Aorta (tissue), 5 donors: ENCODE results near the gene FBXW11. TPM values are rescaled to one million over a fixed set of nuclear protein-coding genes. Genes with fewer than 3 reads are reported as not detected.

Source experiments
- ATAC-seq: fragments of 200-7000 bp; cut with Tn5 transposase; one replicate; pipeline ENCODE4 v1.9.1; 2022; ENCODE audit warnings: moderate library complexity; ENCODE audit not compliant: low FRiP score
- DNase-seq, 2 donors: peaks; one replicate each; pipeline ENCODE4 v3.0.0-alpha.2; 2020
- H3K27ac ChIP-seq, 2 donors: one replicate each; pipeline ENCODE4 v1.5.1; 2013; ENCODE audit warnings: low read length in 2 of 2, mild to moderate bottlenecking in 2 of 2, moderate library complexity in 2 of 2, control low read depth in 1 of 2, inconsistent platforms in 1 of 2, low read depth in 1 of 2
- H3K27me3 ChIP-seq, 2 donors: one replicate each; pipeline ENCODE4 v1.6.1; 2013; ENCODE audit warnings: control low read depth in 1 of 2, low read length in 1 of 2, mild to moderate bottlenecking in 1 of 2, moderate library complexity in 1 of 2; ENCODE audit not compliant: insufficient read depth in 2 of 2, control insufficient read depth in 1 of 2
- H3K36me3 ChIP-seq, 2 donors: one replicate each; pipeline ENCODE4 v1.6.1; 2013; ENCODE audit warnings: control low read depth in 1 of 2, low read length in 1 of 2, mild to moderate bottlenecking in 1 of 2; ENCODE audit not compliant: insufficient read depth in 2 of 2, control insufficient read depth in 1 of 2
- H3K4me1 ChIP-seq, 2 donors: one replicate each; pipeline ENCODE4 v1.6.1; 2013; ENCODE audit warnings: low read length in 2 of 2, control low read depth in 1 of 2, mild to moderate bottlenecking in 1 of 2, moderate library complexity in 1 of 2; ENCODE audit not compliant: insufficient read depth in 2 of 2, control insufficient read depth in 1 of 2
- H3K4me3 ChIP-seq, 2 donors: one replicate each; pipeline ENCODE4 v1.5.1; 2013; ENCODE audit warnings: low read length in 2 of 2, control low read depth in 1 of 2, mild to moderate bottlenecking in 1 of 2
- H3K9me3 ChIP-seq: one replicate; pipeline ENCODE4 v1.6.1; 2013; ENCODE audit warnings: mild to moderate bottlenecking, low read length; ENCODE audit not compliant: control insufficient read depth
- WGBS, 2 donors: extraction: QIAGEN DNeasy Blood & Tissue Kit; methylation state at CpG; one replicate each; pipeline ENCODE4 v1.1.7; 2013; 5-methylcytosine and 5-hydroxymethylcytosine counted together
- intact Hi-C, 2 donors: fragments of 100-400 bp; cut with DNase I; formaldehyde crosslinking; loops; one replicate each; pipeline versions ENCODE4 v1.14.2 to v1.15.0; 2022
- polyA plus RNA-seq, 2 donors: library from polyadenylated mRNA; stranded (reverse); fragments of 200-250 nt; gene quantifications; one replicate each; pipeline ENCODE4 v1.2.3, GENCODE V29; 2013
- total RNA-seq, 2 donors: library from RNA; stranded (reverse); fragmentation: NEBNext Ultra II Directional; extraction: Animal tissue kit (Norgen Biotek cat#: 25700); gene quantifications; one replicate each; pipeline ENCODE4 v1.2.1, GENCODE V29; 2021
- donor health status: healthy with polysubstance abuse.
- donor health status: Bipolar disorder and iron deficiency.
- donor health status: DM: no; HTN: no; CAD: no.
- donor health status: DM: no; HTN: no; CAD: no.
- donor health status: DM: yes; HTN: yes; CAD: no.

The FBXW11 gene
- total and polyA plus RNA-seq, 4 donors = 13.5 to 64.0 (median 40.9) TPM

DNA sequence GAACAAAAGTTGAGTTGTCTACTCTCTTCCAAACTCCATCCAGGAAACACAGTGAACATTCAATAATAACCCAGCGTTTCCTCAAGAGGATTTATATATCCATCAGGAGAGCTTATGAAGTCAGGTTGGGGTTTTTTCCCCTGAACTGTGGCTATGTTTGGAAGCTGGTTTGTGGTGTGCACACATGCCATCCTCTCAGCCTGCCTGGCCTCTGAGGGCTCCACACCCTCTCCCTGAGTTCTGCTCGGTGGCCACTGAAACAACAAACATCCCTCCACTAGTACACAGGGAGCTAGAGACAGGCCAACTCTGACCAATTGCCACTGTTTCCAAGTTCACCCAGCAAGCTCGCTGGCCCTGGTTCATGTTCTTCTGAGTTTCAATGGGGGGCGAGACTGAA is 185.2 kb downstream of the FBXW11 start:
- no peak overlapping the region for H3K27ac ChIP-seq
- ATAC-seq = no peak
- H3K4me1 ChIP-seq = no peaks in the 10 kb centered on the region
- H3K36me3 ChIP-seq = no peaks in the 10 kb centered on the region
- 63 to 72% methylated on average over 4 of the region's 4 CpGs for WGBS, 2 donors
- H3K9me3 ChIP-seq = peaks cover 4% of the 10 kb centered on the region
- intact Hi-C loops = no loop called here
- DNase-seq = no peak
- no peak overlapping the region for H3K4me3 ChIP-seq
- H3K27me3 ChIP-seq = no peaks in the 10 kb centered on the region

DNA sequence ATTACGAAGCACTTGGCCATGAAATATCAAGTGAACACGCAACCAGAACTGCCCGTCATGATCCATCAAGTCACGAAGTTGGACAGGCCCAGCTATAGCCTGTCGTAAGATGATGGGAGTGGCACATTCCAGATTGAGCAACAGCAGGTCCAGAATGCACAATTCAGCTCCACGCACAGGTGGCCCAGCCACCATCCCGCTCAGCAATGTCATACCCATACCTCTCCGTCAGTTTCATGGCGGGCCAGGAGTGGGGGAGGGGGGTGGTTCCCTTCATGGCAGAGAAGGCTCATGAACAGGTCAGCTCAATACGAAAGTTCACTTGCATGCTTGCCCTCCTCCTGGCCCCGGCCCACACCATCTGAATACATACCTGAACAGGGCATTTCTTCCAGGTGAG is 185.9 kb downstream of the FBXW11 start:
- ATAC-seq (no peak), DNase-seq (no peak)
- peaks cover 4% of the 10 kb centered on the region for H3K9me3 ChIP-seq
- no peak overlapping the region for H3K4me3 ChIP-seq
- 94 to 95% methylated on average over 11 of the region's 11 CpGs for WGBS, 2 donors
- no peaks in the 10 kb centered on the region for H3K27me3 ChIP-seq
- H3K4me1 ChIP-seq = no peaks in the 10 kb centered on the region
- intact Hi-C loops = no loop called here
- no peak overlapping the region for H3K27ac ChIP-seq
- H3K36me3 ChIP-seq = no peaks in the 10 kb centered on the region

DNA sequence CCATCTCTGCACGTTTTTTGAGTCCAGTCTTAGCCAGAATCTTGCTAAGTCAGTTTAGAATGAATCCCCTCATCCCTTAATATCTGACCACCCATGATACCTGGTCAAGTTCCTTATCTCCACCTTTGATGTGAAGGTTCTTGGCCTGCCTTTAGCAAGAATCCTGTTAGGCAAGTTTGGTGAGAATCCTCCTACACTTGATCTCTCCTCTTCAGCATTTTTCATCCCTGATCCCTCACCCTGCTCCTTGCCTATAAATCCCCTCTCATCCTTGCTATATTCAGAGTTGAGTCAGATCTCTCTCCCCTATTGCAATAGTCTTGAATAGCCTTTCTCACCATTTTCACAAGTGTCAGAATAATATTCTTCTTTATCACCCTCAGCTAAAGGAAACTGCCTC is 189.8 kb downstream of the FBXW11 start:
- Histone ChIP-seq H3K27ac (no peak overlapping the region), H3K4me3 (no peak overlapping the region), H3K4me1 (no peaks in the 10 kb centered on the region), H3K36me3 (no peaks in the 10 kb centered on the region), H3K27me3 (no peaks in the 10 kb centered on the region), H3K9me3 (peaks cover under 1% of the 10 kb centered on the region)
- DNase-seq (no peak), ATAC-seq (no peak)
- intact Hi-C loops = no loop called here
- 42 to 51% methylated on average over 1 of the region's 1 CpG for WGBS, 2 donors

DNA sequence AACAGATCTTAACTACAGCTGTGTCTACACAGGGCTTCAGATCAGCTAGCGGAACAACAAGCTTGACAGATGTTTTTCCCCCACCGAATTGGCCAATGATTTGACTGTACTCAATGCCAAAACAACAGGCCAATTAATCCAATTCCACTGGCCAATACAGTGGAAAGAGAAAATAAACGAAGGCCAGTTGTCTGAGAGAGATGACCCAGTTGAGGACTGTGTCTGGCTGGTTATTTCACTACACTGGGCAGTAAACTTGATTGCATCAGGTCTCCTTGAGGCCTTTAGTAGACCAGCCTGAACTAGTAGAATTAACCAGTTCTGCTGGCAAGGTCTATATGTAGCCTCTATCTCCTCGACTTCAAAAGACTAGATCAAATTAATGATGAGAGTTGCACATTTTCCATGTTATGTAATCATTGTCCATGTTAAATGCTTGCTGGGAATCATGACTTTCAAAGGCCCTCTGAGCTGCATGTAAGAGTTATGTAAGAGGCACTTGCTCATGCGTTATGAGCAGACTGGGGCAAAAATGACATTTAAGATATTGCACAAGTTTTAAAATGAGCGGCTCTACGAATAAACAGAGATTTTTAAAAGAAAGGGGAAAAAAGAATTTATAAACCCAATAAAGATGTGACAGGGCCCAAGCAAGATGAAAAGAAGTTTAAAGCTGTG is 192.5 kb downstream of the FBXW11 start:
- no peak for ATAC-seq
- intact Hi-C loops = no loop called here
- 81 to 89% methylated on average over 7 of the region's 7 CpGs for WGBS, 2 donors

DNA sequence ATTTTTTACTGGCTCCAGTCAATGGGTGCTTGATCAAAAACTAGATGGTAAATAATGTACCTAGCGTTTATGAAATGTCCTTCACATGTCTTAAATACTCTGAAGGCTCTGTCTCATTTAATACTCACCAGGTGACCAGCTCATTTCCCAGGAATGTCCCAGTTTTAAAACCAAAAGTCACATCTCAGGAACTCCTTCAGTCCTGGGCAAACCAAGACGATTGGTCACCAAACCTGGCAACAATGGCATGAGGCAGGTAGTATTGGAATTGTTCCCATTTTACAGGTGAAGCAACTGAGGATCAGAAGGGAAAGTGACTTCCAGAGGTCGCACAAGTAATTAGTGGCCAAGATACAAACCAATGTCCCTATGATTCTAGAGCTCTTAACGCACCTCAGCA is 193.2 kb downstream of the FBXW11 start:
- Histone ChIP-seq H3K4me1 (no peaks in the 10 kb centered on the region), H3K36me3 (no peaks in the 10 kb centered on the region), H3K4me3 (no peak overlapping the region), H3K27ac (no peak overlapping the region), H3K9me3 (peaks cover 2% of the 10 kb centered on the region), H3K27me3 (no peaks in the 10 kb centered on the region)
- ATAC-seq (no peak), DNase-seq (no peak)
- 91 to 92% methylated on average over 4 of the region's 4 CpGs for WGBS, 2 donors
- intact Hi-C loops = no loop called here

More for the DNA sequence above, 192.5 kb downstream of the FBXW11 start:
- H3K27ac ChIP-seq = no peak overlapping the region
- no peaks in the 10 kb centered on the region for H3K4me1 ChIP-seq
- H3K4me3 ChIP-seq = no peak overlapping the region
- H3K36me3 ChIP-seq = no peaks in the 10 kb centered on the region
- peaks cover 2% of the 10 kb centered on the region for H3K9me3 ChIP-seq
- no peak for DNase-seq
- no peaks in the 10 kb centered on the region for H3K27me3 ChIP-seq

Other genes with a start within 250 kb of the FBXW11 start
- gene SMIM23, start 220.8 kb downstream of the FBXW11 start, total RNA-seq = not detected
- not detected for gene SMIM23, start 220.8 kb downstream of the FBXW11 start, polyA plus RNA-seq
- 10 to 100 TPM; 32.5 to 67.7 TPM for gene STK10, start 181.6 kb upstream of the FBXW11 start, total RNA-seq
- 1 to 10 TPM; 4.1 to 5.1 TPM for gene STK10, start 181.6 kb upstream of the FBXW11 start, polyA plus RNA-seq
- gene EFCAB9, start 187.5 kb upstream of the FBXW11 start, total RNA-seq = not detected
- gene EFCAB9, start 187.5 kb upstream of the FBXW11 start, polyA plus RNA-seq = not detected